ENCODE data around the gene AGMO.

The AGMO gene

DNA sequence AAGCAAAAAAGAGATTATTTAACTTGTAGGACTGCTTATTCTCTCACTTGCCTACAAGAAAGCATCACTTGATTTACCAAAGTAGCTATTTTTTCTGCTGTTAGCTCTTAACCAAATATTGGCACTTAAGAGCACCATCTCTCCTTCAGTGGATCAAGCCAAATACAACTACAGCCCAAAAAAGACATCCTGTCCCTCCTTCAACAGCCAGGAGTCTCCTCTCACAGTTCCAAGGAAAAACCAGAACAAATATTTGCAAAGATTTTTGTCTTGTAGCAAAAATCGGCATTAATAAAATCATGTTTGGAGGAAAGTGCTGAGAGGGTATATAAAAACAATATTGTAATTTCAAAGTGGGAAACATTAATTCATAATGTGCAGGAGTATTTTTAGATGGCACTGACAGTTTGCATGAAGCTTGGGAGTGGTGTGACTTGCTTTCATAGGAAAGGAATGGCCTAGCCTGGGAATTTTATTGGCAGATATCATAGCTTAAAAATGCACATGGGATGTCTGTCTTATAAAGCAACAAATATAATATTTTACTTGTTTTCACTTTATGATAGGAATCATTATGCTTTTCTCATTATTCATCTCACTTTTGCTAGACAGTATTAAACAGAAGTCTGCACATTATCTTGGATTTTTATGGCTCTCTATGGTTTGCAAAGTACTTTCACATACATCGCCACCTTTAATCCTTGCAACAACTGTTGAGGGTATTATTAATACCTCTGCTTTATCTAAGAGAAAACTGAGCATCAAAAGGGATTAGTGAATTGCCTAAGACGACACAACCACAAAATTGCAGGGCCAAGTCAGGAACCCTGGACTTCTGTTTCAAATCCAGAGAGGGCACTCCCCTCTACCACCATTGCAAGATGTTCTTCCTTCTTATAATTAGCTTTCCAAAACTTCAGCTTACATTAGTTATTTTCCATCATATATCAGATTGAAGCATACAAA lies 103.5 kb downstream of the AGMO start:
- no peak for DNase-seq (ENCODE audit: low read depth in 3 of 3)

DNA sequence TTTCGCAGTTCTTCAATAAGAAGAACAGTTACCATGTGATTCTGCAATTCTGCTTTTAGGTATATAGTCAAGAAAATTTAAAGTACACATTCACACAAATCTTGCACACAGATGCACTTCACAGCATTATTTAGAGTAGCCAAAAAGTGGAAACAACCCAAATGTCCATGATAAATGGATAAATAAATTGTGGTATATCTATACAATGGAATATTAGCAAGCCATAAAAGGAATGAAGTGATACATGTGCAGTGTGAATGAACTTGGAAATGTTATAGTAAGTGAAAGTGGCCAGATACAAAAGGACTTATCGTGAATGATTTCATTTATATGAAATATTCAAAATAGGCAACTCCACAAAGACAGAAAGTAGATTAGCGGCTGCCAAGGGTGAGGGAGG lies 109.1 kb downstream of the AGMO start:
- no peak for DNase-seq (ENCODE audit: low read depth in 3 of 3)

- no peak for DNase-seq (ENCODE audit: low read depth in 3 of 3)
Observed at GRCh38 chr7:15446722-15447121, 115.1 kb downstream of the AGMO start.

- DNase-seq (ENCODE audit: low read depth in 3 of 3): no peak
Observed at GRCh38 chr7:15446280-15446679, 115.5 kb downstream of the AGMO start.

DNA sequence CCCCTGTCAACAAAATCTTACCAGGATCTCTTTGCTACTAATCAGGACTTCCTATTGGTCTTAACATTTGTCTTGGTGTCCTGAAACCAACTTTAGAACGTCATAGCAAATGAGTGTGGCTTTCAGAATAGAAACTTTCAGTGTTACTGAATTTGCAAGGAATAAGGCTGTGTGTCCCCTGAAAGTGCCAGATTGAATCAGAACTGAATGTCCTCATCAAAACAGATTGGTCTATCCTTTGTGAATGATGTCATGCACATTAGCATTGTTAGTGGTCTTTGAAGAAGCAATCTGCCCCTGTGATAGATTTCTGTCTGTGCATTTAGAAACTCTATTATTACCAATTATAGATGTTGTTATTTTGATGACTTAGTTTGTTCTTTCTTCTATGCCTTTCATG lies 119.9 kb downstream of the AGMO start:
- no peak for DNase-seq (ENCODE audit: low read depth in 3 of 3)

GRCh38 chr7:15440482-15440881 lies 121.3 kb downstream of the AGMO start:
- DNase-seq (ENCODE audit: low read depth in 3 of 3): no peak

DNA sequence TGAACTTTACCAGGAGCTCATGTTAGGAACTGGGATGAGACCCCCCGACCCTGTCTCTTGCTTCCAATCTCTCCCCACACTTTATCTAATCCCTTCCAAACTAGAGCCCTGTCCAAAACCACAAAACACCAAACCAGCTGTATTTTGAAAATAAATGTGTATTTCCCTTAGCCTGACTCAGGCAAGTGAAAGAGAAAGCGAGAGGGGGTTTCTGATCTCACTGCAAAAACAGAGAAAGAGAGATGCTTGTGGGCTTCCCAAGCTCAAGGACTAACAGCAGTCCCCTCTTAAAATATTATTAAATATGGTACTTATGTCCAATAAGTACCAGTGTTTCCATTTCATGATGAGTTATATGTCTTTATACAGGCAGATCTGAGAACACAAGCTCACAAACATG lies 122.0 kb downstream of the AGMO start:
- no peak for DNase-seq (ENCODE audit: low read depth in 3 of 3)

GRCh38 chr7:15433151-15433550 lies 128.7 kb downstream of the AGMO start:
- no peak for DNase-seq (ENCODE audit: low read depth in 3 of 3)

GRCh38 chr7:15430911-15431310 lies 130.9 kb downstream of the AGMO start:
- no peak for DNase-seq (ENCODE audit: low read depth in 3 of 3)

GRCh38 chr7:15430191-15430590 lies 131.6 kb downstream of the AGMO start:
- DNase-seq (ENCODE audit: low read depth in 3 of 3): no peak

DNA sequence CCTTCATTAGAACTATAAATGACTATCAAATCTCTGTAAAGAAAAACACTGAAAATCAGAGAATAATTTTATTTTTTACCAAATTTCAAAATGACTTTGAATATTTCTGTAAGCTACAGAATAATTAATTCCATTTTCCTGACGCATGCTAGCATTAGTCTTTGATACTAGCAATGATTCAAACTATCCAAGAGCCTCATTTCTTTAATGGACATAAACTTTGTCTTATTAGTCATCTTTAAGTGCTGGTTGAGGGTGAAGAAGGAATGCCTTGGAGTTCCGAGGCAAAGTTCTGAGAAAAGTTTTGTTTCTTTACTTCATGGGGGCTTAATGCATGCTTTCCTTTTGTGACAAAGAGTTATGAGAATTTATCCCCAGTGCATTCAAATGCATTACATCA lies 137.3 kb downstream of the AGMO start:
- no peak for DNase-seq (ENCODE audit: low read depth in 3 of 3)

DNA sequence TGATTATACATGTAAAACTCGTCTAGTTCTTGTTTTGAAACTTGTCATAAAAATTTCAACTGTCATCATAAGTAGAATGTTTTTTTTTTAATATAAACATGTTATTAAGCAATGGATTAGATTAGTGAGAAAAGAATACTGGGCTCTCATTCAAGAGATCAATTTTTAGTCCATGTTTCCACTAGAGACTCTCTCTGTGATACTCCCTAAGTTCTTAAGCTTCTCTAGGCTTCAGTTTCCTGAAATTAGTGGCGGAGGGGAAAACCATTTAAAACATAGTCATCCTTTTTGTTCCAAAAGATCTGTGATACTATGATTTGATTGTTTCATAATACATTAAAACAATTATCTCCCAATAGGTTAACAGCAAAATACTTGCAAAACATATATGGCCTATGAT lies 142.2 kb downstream of the AGMO start:
- DNase-seq (ENCODE audit: low read depth in 3 of 3): no peak

GRCh38 chr7:15418264-15418663 lies 143.6 kb downstream of the AGMO start:
- no peak for DNase-seq (ENCODE audit: low read depth in 3 of 3)

GRCh38 chr7:15417341-15417988 lies 144.3 kb downstream of the AGMO start:
- DNase-seq (ENCODE audit: low read depth in 3 of 3): no peak

GRCh38 chr7:15411019-15411418 lies 150.8 kb downstream of the AGMO start:
- no peak for DNase-seq (ENCODE audit: low read depth in 3 of 3)

GRCh38 chr7:15407910-15408309 lies 153.9 kb downstream of the AGMO start:
- no peak for DNase-seq (ENCODE audit: low read depth in 3 of 3)

DNA sequence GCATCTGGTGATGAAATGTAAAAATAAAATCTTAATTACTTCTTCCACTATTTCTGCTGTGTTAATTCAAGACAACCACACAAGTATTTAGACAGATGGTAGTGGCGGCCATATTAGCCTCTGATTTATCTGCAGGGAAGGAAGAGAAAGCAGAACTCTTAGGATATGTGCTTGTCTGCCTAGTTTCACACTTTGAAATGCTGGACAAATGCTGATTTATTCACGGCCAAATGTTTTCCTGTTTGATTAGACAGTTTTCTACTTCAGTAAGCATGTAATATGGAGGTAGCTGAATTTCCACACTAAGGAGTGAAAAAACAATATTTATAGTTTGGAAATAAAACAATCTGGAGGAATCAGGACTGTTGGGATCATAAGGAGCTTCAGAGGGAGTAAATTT lies 158.1 kb downstream of the AGMO start:
- no peak for DNase-seq (ENCODE audit: low read depth in 3 of 3)

DNA sequence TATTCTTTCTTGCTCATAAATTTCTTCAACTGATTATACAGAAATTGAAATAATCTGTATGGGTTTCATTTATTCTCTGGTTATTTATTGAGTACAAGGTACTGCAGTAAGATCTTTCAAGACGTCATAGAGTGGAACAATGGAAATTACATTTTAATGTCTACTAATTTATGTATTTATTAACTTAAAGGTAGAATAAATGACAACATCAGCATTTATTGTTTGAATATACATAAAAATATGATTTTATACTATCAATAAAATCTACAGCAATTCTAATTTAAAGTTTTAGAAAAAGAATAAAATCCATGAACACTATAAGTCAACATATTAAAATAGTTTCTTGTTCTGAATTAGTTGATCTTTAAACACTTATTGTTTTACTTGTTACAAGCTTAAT lies 158.5 kb downstream of the AGMO start:
- DNase-seq (ENCODE audit: low read depth in 3 of 3): no peak

DNA sequence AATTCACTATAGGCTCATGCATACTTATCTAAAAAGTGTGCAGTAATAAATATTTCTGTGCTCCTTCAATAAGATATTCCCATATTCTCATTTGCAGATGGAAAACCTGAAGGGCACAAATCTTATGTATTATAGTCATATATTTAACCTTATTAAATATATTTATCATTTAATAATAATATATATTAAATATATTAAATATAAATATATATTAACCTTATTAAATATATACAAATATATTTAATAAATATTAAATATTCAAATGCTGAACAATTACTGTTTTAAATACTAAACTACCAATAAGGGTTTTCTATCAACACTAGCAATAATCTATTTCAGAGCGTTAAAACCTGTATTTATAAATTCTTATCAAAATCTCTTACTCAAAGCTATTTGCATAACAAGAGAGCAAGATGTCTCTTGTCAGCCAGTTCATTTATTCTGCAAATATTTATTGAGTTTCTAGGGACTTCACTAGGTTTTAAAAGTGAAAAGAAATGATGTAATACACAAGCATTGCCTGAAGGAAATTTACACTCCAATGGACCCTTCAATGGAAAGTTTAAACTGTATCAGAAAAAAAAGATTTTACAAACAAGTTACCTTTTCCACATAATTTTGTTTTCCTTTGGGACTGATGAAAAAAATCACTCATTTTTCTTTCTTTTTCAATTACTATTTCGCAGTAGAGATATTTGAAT lies 159.2 kb downstream of the AGMO start:
- no peak for DNase-seq (ENCODE audit: low read depth in 3 of 3)

DNA sequence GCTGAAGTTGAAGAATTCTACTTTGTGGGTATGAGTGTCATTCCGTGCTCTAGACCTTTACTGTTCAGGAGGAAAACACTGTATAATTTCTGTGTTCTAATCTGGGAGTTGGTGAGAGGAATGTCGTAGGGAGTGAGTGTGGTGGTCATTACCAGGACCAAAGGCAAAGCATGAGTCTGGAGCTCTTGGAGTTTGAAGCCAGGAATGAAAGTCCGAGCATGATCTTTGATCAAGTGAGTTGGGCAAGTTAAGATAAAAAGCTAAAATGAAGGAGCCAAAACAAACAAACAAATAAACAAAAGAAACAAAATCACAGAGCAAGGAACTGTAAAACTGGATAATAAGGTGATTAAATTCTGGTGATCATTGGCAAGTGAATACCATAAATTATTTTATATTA lies 161.4 kb downstream of the AGMO start:
- no peak for DNase-seq (ENCODE audit: low read depth in 3 of 3)

- DNase-seq (ENCODE audit: low read depth in 3 of 3): no peak
Observed at GRCh38 chr7:15399441-15399840, 162.4 kb downstream of the AGMO start.

DNA sequence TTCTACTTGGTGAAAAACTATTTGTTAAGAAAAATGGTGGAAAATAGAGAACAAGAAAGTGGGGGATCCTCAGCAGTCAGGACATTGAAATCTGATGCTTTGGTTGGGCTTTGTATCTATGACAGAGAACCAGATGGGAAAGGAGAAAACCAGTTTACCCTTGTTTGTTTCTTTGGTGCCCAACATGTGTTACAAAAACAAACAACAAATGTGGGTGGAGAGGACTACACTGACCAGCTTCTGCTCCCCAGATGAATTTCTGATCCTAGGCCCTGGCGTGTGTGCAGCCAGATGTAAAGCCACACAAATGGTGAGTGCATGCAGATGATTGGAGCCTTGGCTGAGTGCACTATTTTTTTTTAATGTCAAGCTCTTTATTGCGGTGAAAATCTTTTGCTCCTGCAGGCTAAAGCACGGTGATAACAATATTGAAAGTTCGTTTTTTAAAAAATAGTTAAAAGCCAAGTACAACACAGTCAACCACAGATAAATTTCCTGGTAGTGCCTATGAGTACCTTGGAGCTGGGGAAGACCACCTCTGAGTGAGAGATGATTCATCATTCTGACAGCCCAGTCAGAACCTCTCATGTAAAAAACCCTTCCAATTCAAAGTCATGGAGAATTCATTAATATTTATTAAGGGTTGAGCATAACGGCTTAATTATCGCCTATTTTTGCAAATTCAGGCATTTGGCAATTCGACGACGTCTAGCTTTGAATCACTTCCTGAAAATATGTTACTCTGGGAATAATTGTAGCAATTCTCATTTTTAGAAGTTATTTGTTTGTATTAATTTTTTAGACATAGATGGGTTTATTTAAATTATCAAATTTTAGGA lies 163.7 kb downstream of the AGMO start:
- no peak for DNase-seq (ENCODE audit: low read depth in 3 of 3)

Data from stimulated activated CD4-positive, alpha-beta T cell treated with anti-CD3 and anti-CD28 coated beads, TNF-alpha, amount 100 ng/mL, for 4 hours (primary cell).